Measurements from ENCODE around the gene KLF3.

KLF3 gene

DNA sequence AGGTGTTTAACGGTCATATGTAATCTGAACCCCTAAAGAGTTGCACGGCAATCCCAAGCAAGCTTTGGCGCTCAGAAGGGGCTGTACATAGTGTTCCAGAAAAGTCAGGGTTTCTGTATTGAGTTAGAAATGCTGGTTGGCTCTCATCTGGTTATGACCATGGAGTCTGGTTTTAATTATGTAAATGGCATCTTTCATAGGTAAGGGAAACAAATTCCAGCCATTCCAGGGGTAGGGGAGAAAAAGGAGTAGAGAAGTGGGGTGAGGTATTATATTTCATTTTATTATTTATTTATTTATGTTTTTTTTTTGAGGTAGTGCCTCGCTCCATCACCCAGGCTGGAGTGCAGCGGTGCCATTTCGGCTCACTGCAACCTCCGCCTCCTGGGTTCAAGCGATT, 15.9 kb downstream of the KLF3 start:
- Histone ChIP-seq H3K27me3 (replicated peaks; ENCODE audit: insufficient read depth, low read length) (no peaks in the 10 kb centered on the region), H4K20me1 (ENCODE audit: insufficient read depth, low read length) (peaks cover 18% of the 10 kb centered on the region; the same call in 1 of the 2 replicates), H3F3A (ENCODE audit: insufficient read depth, low read length) (peaks cover 10% of the 10 kb centered on the region; the same call in 1 of the 2 replicates), H2AFZ (ENCODE audit: low read length) (no peak overlapping the region), H3K79me2 (ENCODE audit: low read length) (peaks cover 99% of the 10 kb centered on the region), H3K4me3 (ENCODE audit: low read length) (no peak overlapping the region), H3K9me2 (replicated peaks; ENCODE audit: insufficient read depth, low read length) (no peaks in the 10 kb centered on the region), H3K36me3 (replicated peaks; ENCODE audit: insufficient read depth, low read length) (no peaks in the 10 kb centered on the region), H3K27ac (ENCODE audit: low read length) (no peak overlapping the region), H3K4me2 (ENCODE audit: low read depth, low read length) (no peak overlapping the region), H3K9me3 (replicated peaks; ENCODE audit: insufficient read depth, low read length) (no peaks in the 10 kb centered on the region), H3K4me1 (ENCODE audit: low read length) (peaks cover 13% of the 10 kb centered on the region), H3K9ac (ENCODE audit: low read length) (no peak overlapping the region)
- DNase-seq: no peak
- TF ChIP-seq, protein P1, sequence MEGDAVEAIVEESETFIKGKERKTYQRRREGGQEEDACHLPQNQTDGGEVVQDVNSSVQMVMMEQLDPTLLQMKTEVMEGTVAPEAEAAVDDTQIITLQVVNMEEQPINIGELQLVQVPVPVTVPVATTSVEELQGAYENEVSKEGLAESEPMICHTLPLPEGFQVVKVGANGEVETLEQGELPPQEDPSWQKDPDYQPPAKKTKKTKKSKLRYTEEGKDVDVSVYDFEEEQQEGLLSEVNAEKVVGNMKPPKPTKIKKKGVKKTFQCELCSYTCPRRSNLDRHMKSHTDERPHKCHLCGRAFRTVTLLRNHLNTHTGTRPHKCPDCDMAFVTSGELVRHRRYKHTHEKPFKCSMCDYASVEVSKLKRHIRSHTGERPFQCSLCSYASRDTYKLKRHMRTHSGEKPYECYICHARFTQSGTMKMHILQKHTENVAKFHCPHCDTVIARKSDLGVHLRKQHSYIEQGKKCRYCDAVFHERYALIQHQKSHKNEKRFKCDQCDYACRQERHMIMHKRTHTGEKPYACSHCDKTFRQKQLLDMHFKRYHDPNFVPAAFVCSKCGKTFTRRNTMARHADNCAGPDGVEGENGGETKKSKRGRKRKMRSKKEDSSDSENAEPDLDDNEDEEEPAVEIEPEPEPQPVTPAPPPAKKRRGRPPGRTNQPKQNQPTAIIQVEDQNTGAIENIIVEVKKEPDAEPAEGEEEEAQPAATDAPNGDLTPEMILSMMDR (IDR thresholded peaks at IDR 0.05; ENCODE audit: low read length): no peak
- TF ChIP-seq EZH2phosphoT487 (IDR thresholded peaks at IDR 0.05; ENCODE audit: low read length) (no peak), EZH2 (optimal IDR thresholded peaks at IDR 0.05; ENCODE audit: low read depth, low read length) (no peak)

DNA sequence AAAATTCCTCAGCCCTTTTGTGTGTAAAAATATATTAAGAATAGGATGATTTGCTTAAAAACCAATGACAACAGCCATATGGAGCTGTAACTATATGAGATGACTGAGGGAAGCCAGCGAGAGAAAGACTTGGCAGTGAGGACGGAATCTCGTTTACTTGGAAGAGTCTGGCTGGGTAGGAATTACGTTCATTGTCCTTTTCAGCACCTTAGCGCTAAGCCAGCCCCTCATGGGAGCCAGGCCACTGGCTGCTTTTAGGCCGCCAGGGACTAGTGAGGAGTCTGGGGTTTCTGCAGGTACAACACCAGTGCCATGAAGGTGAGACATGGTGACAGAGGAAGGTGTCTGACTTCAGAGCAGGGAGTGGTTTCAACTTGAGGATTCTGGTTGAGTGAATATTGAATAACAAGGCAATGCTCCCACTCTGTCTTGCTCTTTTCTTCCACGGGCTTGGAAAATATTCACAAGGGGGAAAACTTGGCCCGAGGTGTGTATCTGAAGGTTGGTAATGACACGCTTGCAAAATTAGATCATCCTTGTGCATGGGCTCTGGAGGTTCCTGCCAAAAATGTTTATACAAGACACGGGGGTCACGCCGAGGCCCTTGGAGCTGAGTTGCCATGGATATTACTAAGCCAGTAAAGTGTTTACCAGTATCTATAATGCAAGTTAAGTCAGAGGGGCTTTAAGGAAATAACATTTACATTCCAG, 17.4 kb downstream of the KLF3 start:
- Histone ChIP-seq H3K9me2 (replicated peaks; ENCODE audit: insufficient read depth, low read length) (no peaks in the 10 kb centered on the region), H4K20me1 (ENCODE audit: insufficient read depth, low read length) (0 out of 2 replicates have a peak, but pooled peaks cover 14% of the 10 kb centered on the region), H3K4me3 (ENCODE audit: low read length) (no peak overlapping the region), H2AFZ (ENCODE audit: low read length) (no peak overlapping the region), H3K27ac (ENCODE audit: low read length) (no peak overlapping the region), H3K4me2 (ENCODE audit: low read depth, low read length) (no peak overlapping the region), H3K36me3 (replicated peaks; ENCODE audit: insufficient read depth, low read length) (no peaks in the 10 kb centered on the region), H3K9ac (ENCODE audit: low read length) (no peak overlapping the region), H3K9me3 (replicated peaks; ENCODE audit: insufficient read depth, low read length) (no peaks in the 10 kb centered on the region), H3K79me2 (ENCODE audit: low read length) (peaks cover 99% of the 10 kb centered on the region), H3F3A (ENCODE audit: insufficient read depth, low read length) (0 out of 2 replicates have a peak, but pooled peaks cover 3% of the 10 kb centered on the region), H3K27me3 (replicated peaks; ENCODE audit: insufficient read depth, low read length) (no peaks in the 10 kb centered on the region), H3K4me1 (ENCODE audit: low read length) (0 out of 2 replicates have a peak, but pooled peaks cover 4% of the 10 kb centered on the region)
- TF ChIP-seq EZH2 (optimal IDR thresholded peaks at IDR 0.05; ENCODE audit: low read depth, low read length) (no peak), EZH2phosphoT487 (IDR thresholded peaks at IDR 0.05; ENCODE audit: low read length) (no peak)
- TF ChIP-seq, protein P1 (IDR thresholded peaks at IDR 0.05; ENCODE audit: low read length): no peak
- DNase-seq: no peak

DNA sequence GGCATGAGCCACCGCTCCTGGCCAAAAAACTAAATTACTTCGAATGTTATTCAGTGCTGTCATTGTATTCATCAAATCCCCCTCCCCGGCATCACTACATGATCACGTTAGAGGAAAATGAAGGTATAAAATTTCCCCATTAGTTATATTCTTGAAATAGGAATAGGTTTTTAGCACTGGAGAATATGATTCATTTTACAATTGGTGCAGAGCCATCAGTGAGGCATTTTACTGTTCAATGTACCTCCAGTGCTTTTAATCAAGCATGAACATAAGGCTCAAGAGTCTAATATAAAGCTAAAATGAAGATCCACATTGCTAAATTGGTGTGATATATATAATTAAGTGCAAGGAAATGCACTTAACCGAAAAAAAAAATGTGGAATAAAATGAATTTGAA, 18.3 kb downstream of the KLF3 start:
- H3K9me3 ChIP-seq (replicated peaks; ENCODE audit: insufficient read depth, low read length): no peaks in the 10 kb centered on the region
- no peak for DNase-seq
- H3K27ac ChIP-seq (ENCODE audit: low read length): no peak overlapping the region
- H2AFZ ChIP-seq (ENCODE audit: low read length): no peak overlapping the region
- H3K9me2 ChIP-seq (replicated peaks; ENCODE audit: insufficient read depth, low read length): no peaks in the 10 kb centered on the region
- TF ChIP-seq EZH2 (optimal IDR thresholded peaks at IDR 0.05; ENCODE audit: low read depth, low read length) (no peak), EZH2phosphoT487 (IDR thresholded peaks at IDR 0.05; ENCODE audit: low read length) (no peak)
- TF ChIP-seq, protein P1 (IDR thresholded peaks at IDR 0.05; ENCODE audit: low read length): no peak
- H4K20me1 ChIP-seq (ENCODE audit: insufficient read depth, low read length): peaks cover 17% of the 10 kb centered on the region; the same call in 1 of the 2 replicates
- H3K79me2 ChIP-seq (ENCODE audit: low read length): peaks cover 99% of the 10 kb centered on the region
- H3K4me3 ChIP-seq (ENCODE audit: low read length): no peak overlapping the region
- H3K36me3 ChIP-seq (replicated peaks; ENCODE audit: insufficient read depth, low read length): no peaks in the 10 kb centered on the region
- H3K9ac ChIP-seq (ENCODE audit: low read length): no peak overlapping the region
- H3K27me3 ChIP-seq (replicated peaks; ENCODE audit: insufficient read depth, low read length): no peaks in the 10 kb centered on the region
- 0 out of 2 replicates have a peak, but pooled peaks cover 3% of the 10 kb centered on the region for H3F3A ChIP-seq (ENCODE audit: insufficient read depth, low read length)
- no peak overlapping the region for H3K4me2 ChIP-seq (ENCODE audit: low read depth, low read length)
- H3K4me1 ChIP-seq (ENCODE audit: low read length): 0 out of 2 replicates have a peak, but pooled peaks cover 4% of the 10 kb centered on the region
